Mucosa of rectum (tissue), 2 donors: Measurements from ENCODE around the gene TMEFF1.

Source experiments
- H3K27ac ChIP-seq, 2 donors: one replicate each; pipeline ENCODE4 v1.7.0; 2013; ENCODE audit warnings: inconsistent platforms in 2 of 2, low read depth in 2 of 2, low read length in 2 of 2
- H3K27me3 ChIP-seq, 2 donors: one replicate each; pipeline ENCODE4 v1.7.0; 2013; ENCODE audit warnings: low read length in 2 of 2; ENCODE audit not compliant: control insufficient read depth in 2 of 2, insufficient read depth in 2 of 2
- H3K36me3 ChIP-seq, 2 donors: one replicate each; pipeline ENCODE4 v1.7.0; 2013; ENCODE audit warnings: low read length in 2 of 2; ENCODE audit not compliant: control insufficient read depth in 2 of 2, insufficient read depth in 2 of 2
- H3K4me1 ChIP-seq, 2 donors: one replicate each; pipeline ENCODE4 v1.7.0; 2013; ENCODE audit warnings: low read length in 2 of 2, mild to moderate bottlenecking in 1 of 2; ENCODE audit not compliant: control insufficient read depth in 2 of 2, insufficient read depth in 2 of 2
- H3K4me3 ChIP-seq, 2 donors: one replicate each; pipeline ENCODE4 v1.7.0; 2013; ENCODE audit warnings: low read length in 2 of 2
- H3K9ac ChIP-seq, 2 donors: one replicate each; pipeline ENCODE4 v1.7.0; 2013; ENCODE audit warnings: low read length in 2 of 2, low read depth in 1 of 2, mild to moderate bottlenecking in 1 of 2
- H3K9me3 ChIP-seq, 2 donors: one replicate each; pipeline ENCODE4 v1.7.0; 2013; ENCODE audit warnings: low read length in 2 of 2; ENCODE audit not compliant: control insufficient read depth in 2 of 2
- donor health status: healthy.
- donor health status: Normal muscosa, but diverticular disease.

Gene TMEFF1, protein sequence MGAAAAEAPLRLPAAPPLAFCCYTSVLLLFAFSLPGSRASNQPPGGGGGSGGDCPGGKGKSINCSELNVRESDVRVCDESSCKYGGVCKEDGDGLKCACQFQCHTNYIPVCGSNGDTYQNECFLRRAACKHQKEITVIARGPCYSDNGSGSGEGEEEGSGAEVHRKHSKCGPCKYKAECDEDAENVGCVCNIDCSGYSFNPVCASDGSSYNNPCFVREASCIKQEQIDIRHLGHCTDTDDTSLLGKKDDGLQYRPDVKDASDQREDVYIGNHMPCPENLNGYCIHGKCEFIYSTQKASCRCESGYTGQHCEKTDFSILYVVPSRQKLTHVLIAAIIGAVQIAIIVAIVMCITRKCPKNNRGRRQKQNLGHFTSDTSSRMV

DNA sequence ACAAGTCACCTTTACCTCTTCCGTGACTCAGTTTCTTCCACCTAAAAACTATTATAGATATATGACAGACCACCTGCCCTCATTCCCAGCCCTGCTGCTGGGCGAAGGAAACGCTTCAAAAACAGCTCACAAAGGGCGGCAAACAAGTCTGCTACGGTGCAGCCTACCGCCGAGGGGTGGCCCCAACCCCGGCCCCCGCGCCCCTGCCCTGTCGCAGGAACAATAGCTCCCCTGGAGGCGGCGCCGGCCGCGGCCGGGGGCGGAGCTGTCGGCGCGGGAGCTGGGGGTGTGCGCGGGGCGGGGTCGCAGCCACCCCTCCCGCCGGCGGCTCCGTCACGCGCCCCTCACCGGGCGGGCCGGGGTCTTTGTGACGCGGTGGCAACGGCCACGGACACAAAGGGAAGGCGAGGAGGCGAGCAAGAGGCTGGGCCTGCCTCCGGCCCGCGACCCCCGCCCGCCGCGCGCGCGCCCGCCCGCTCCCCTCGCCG lies at the start of gene TMEFF1:
Gene TMEFF1 (plus strand): TSS at position 362 of the 488 bp plus-strand sequence. CDS start 396 bp downstream, outside the sequence.
- H3K27ac ChIP-seq = no peak within 1 kb of the TSS

DNA sequence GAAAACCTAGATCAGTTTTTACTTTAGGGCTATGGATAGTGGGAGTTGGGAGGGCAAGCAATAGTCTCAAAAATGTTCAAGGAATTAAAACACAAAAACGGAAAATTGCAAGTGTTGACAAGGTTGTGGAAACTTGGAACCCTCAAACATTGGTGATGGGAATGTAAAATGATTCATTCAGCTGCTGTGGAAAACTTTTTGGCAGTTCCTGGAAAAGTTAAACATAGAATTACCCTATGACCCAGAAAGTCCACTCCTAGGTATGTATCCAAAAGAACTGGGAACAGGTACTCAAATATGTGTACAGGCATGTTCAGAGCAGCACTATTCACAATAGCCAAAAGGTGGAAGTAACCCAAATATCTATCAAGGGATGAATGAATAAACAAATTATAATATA lies 47.2 kb upstream of the TMEFF1 start:
- H3K27ac ChIP-seq = no peak overlapping the region
- no peak overlapping the region for H3K9ac ChIP-seq
- H3K9me3 ChIP-seq = no peaks in the 10 kb centered on the region
- no peak overlapping the region for H3K4me3 ChIP-seq
- peaks cover 0 to 2% of the 10 kb centered on the region in 2 donors for H3K27me3 ChIP-seq
- H3K4me1 ChIP-seq = peaks cover 0 to 10% of the 10 kb centered on the region in 2 donors
- no peaks in the 10 kb centered on the region for H3K36me3 ChIP-seq

More for the DNA sequence above, at the start of gene TMEFF1:
- no peaks in the 10 kb centered on the region for H3K36me3 ChIP-seq
- no peaks in the 10 kb centered on the region for H3K9me3 ChIP-seq
- H3K4me3 ChIP-seq = peak within 1 kb of the TSS; percentile 41 to 58
- H3K27me3 ChIP-seq = peaks cover 5 to 10% of the 10 kb centered on the region in 2 donors
- H3K4me1 ChIP-seq = no peaks in the 10 kb centered on the region
- H3K9ac ChIP-seq = no peak within 1 kb of the TSS

DNA sequence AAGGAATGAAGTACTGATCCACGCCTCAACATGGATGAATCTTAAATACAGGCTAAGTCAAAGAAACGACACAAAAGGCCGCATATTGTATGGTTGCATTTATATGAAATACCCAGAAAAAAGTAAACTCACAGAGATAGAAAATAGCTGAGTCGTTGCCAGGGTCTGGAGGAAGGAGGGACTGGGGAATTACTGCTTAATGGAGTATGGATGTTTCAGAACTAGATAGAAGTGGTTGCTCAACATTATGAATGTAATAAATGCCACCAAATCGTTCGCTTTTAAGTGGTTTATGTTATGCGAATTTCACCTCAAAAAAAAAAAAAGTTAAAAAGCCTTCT lies 46.8 kb upstream of the TMEFF1 start:
- Histone ChIP-seq H3K36me3 (no peaks in the 10 kb centered on the region), H3K4me1 (peaks cover 0 to 10% of the 10 kb centered on the region in 2 donors), H3K9ac (peak overlapping the region; percentile 54 to 57), H3K27ac (peak overlapping the region in 1 of 2 donors; percentile 67), H3K4me3 (peak overlapping the region; percentile 74 to 82), H3K9me3 (no peaks in the 10 kb centered on the region), H3K27me3 (peaks cover 0 to 2% of the 10 kb centered on the region in 2 donors)

DNA sequence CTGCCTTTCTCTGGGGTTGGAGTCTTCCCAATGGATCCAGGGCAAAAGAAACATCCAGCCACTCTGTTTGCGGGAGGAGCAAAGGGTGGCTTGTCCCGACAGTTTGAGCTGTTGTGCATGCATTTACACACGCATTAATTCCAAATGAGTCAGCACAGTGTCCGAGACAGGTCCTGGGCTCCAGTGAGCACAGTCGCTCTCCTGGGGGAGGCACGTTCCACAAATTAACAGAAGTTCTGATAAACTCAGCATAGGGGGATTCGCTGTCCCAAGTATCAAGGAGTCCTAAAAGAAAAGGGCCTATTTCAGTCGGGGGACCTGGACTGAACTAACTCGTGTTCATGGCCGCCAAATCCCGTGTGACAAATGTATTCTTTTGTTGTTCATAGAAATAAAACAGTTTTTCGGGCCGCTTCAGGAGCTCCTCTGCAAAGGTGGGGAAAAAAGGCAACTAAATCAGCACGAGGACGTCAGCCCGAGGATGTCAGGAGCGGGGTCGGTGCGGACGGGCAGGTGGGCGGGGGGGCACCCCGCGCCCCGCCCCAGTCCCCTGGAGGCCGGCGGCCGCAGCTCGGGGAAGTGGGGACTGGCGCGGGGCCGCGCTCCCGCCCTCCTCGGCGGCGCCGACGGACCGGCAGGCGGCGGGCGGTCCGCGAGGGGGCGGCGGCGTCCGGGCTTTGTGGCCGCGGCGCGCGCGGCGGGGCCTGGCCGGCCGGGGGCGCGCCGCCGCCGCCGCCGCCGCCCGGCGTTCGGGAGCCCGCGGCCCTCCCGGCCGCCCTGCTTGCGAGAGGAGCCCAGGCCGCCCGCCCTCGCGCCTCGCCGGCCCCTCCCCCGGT lies 46.2 kb upstream of the TMEFF1 start, which contains the start of gene MSANTD3:
Gene MSANTD3 (plus strand): TSS at position 614 of the 836 bp plus-strand sequence. CDS start 14,796 bp downstream, outside the sequence.
- Histone ChIP-seq H3K4me1 (peaks cover 0 to 10% of the 10 kb centered on the region in 2 donors), H3K36me3 (no peaks in the 10 kb centered on the region), H3K27me3 (no peaks in the 10 kb centered on the region), H3K9ac (peak within 1 kb of the TSS; percentile 66 to 69), H3K27ac (peak within 1 kb of the TSS; percentile 60 to 67), H3K4me3 (peak within 1 kb of the TSS; percentile 82), H3K9me3 (no peaks in the 10 kb centered on the region)

DNA sequence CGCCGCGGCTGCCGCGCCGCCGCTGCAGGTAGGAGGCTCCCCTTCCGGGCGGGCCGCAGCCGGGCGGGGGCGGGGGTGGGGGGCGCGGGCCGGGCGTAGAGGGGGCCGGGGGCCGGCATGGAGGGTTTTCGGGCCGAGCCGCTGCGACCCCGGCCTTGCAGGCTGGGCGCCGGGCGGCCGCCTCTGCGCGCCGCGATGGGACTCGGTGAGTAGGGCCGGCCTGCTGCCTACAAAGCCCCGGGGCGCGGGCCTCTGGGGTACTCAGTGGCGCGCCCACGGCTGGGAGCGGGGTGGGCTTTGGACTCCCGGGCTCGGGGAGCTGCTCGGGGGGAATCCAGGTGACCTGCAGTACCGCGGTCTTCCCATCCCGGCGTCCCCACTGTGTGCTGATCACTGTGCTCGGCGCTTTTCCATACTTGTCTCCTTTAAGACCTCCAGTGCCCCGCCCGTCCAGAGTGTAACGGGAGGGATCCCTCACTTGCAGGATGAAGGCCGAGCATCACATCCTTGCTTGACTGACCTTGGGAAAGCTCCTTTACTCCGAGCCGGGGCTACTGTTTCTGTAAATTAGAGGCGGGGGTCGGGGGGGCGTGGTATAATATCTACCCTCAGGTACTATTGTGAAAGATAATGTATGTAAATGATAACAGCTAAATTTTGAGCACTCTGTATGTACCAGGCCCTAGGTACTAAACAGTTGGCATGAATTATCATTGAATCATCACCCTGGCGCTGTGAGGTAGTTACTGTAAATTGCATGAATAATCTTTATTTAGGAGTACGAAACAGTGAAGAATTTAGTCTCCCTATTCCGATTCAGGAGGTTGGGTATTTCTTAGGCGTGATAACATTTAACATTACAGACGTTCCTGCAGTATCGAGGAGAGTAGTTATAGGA lies 45.3 kb upstream of the TMEFF1 start:
- Histone ChIP-seq H3K4me3 (peak overlapping the region; percentile 70 to 82), H3K9me3 (no peaks in the 10 kb centered on the region), H3K4me1 (peaks cover 0 to 10% of the 10 kb centered on the region in 2 donors), H3K27ac (peak overlapping the region; percentile 48 to 57), H3K27me3 (no peaks in the 10 kb centered on the region), H3K36me3 (no peaks in the 10 kb centered on the region), H3K9ac (peak overlapping the region; percentile 66 to 69)

DNA sequence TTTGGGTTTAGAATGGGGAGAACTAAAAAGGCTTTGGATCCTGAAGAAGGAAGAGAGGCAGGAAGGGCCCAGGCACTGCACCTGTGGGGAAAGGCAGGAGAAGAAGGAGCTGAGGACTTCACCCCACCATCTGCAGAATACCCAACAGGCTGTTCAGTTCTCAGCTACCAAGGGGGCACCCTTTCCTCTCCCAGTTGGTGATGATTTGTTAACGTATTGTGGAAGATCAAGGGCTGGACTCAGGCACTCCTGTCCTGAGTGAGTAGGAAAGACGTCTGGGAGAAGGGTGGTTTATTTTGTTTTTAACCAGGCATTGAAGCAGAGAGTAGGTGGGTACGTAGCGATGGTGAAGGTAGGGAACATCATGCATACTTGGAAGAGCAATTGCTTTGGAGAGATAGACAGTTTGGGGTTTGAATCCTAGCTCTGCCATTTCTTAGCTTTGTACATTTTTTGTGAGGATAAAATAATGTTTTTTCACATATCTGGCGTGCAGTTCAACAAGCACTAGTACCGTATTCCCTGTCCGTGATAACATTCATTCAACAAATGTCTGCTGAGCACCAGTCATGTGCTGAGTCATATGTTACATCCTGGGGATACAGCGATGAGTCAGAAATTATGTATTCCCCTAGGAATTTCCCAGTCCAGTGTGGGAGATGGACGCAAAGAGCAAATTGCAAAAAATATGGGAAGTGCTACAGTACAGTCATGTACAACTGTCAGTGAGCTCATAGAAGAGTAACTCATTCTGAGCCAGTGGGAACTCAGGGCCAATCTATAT lies 43.9 kb upstream of the TMEFF1 start:
- H3K27ac ChIP-seq = peak overlapping the region in 1 of 2 donors; percentile 12
- H3K4me1 ChIP-seq = peaks cover 0 to 10% of the 10 kb centered on the region in 2 donors
- no peak overlapping the region for H3K4me3 ChIP-seq
- no peaks in the 10 kb centered on the region for H3K27me3 ChIP-seq
- H3K36me3 ChIP-seq = no peaks in the 10 kb centered on the region
- H3K9ac ChIP-seq = no peak overlapping the region
- H3K9me3 ChIP-seq = no peaks in the 10 kb centered on the region

DNA sequence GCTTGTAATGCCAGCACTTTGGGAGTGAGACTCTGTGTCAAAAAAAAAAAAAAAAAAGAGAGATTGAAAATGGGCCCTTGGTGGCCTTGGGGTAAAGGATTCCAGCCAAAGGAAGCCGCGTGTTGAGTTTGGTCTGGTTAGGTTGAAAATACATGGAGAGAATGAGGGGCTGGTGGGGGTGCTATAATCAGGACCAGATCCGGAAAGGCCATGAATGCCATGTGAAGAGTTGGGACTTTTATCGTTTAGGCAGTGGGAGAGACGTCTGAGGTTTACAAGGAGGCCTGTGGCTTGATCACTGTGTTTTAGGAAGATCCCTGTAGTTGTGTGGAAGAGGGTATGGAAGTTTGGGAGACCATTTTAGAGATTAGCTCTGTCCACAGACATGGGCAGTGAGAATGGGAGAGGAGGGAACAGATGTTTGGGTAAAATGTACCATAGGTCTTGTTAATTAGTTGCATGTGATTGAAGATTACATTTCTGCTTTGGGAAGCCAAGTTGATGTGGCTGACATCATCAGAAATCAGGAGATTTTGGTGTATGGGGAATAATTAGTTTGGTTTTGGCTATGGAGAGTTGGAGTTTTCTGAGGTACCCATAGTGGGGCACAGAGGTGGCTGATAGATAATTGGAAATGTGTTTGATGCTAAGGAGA lies 42.5 kb upstream of the TMEFF1 start:
- Histone ChIP-seq H3K9ac (no peak overlapping the region), H3K27me3 (no peaks in the 10 kb centered on the region), H3K4me3 (no peak overlapping the region), H3K4me1 (peaks cover 0 to 10% of the 10 kb centered on the region in 2 donors), H3K36me3 (no peaks in the 10 kb centered on the region), H3K27ac (no peak overlapping the region), H3K9me3 (no peaks in the 10 kb centered on the region)

DNA sequence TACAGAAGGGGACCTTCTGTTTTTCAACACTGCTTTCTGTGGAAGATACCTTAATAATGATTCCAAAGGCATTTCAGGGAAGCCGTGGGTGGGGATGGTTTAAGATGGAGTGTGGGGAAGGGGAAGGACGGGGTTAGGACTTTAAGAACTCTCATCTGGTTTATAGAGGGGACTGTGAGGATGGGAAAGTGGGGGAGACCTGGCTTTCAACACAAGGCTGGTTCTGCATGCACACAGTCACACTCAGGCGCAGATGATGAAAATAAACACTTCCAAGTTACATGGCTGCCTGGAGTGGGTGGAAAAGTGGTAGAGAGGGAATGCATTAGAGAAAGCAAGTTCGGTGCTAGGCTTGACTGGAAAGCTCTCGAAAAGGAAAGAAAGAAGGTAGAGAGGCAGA lies 41.1 kb upstream of the TMEFF1 start:
- no peaks in the 10 kb centered on the region for H3K9me3 ChIP-seq
- no peak overlapping the region for H3K27ac ChIP-seq
- no peak overlapping the region for H3K9ac ChIP-seq
- no peaks in the 10 kb centered on the region for H3K27me3 ChIP-seq
- no peaks in the 10 kb centered on the region for H3K36me3 ChIP-seq
- H3K4me1 ChIP-seq = peaks cover 0 to 6% of the 10 kb centered on the region in 2 donors
- H3K4me3 ChIP-seq = no peak overlapping the region
